Vagina (tissue), 2 donors: Measurements from ENCODE around the gene ONECUT3.

Experiments used
- CTCF ChIP-seq, 3 experiments: fragments of 450-650 bp in 2 of 3; fragments of 200-600 bp in 1 of 3; sonication (generic) in 1 of 3; IDR thresholded peaks; one replicate each; pipeline ENCODE4 v1.5.1; 2017 to 2019; ENCODE audit warnings: antibody characterized with exemption in 3 of 3, mild to moderate bottlenecking in 2 of 3, moderate library complexity in 2 of 3
- POLR2A ChIP-seq, 2 donors: fragments of 450-650 bp; IDR thresholded peaks; one replicate each; pipeline ENCODE4 v1.6.1; 2017; ENCODE audit warnings: antibody characterized with exemption in 2 of 2, mild to moderate bottlenecking in 2 of 2, moderate library complexity in 2 of 2

GRCh38 chr19:1829958-1830357, 76.7 kb downstream of the ONECUT3 start:
- TF ChIP-seq CTCF (IDR thresholded peaks at IDR 0.05) (no peak), POLR2A (IDR thresholded peaks at IDR 0.05) (no peak)
